ENCODE data around the gene DERA.
"Not testable (repeated sequence)": the region's sequence is repeated elsewhere in the genome, so short reads cannot be mapped to it uniquely, and the experiment has no call there.

The DERA gene

GRCh38 chr12:16016748-16017147, 105.6 kb downstream of the DERA start:
- no peak for DNase-seq

DNA sequence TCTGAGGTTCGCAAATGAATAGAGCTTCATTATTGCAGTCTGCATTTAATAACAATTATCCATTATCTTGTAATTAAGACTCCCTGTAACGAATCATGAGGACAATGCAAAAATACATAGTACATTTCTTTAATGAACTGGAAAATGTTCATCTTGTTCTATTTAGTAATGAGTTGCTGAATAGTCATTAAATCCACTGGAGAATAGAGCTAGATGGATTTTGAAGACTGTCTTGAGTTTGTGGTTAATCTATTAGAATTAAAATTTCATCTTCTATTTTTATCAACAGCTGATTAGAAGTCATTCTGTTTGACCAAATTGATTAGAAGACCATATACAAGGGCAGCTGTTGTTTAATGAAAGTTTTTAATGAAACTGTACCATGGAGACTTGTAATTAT, 107.2 kb downstream of the DERA start:
- no peak for DNase-seq

DNA sequence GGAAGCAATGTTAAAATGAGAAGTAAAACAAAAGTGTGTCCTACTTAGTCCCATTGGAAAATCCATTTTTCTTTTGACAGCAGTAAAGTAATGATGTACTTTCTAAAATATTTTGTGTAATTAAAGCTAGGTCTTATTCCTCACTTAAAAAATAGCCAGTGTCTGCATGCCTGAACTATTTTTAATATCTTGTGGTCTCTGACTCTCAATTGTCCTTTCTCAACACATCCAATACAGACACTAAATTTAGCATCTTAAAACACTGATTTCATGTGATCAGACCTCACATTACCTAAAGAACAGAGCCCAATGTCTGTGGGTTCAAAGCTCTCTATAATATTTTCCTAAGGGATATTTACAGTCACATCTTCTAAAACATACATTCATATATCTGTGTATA, 108.0 kb downstream of the DERA start:
- no peak for DNase-seq

DNA sequence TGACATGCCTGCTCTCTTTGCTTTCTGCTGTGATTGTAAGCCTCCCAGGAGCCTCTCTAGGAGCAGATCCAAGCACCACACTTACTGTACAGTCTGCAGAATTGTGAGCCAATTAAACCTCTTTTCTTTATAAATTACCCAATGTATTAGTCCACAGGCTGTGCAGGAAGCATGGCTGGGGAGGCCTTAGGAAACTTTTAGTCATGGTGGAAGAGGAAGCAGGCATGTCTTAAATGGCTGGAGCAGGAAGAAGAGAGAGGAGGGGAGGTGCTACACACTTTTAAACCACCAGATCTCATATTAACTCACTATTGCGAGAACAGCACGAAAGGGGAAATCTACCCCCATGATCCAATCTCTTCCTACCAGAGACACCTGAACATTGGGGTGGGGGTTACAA, 108.9 kb downstream of the DERA start:
- no peak for DNase-seq

GRCh38 chr12:16021026-16021425, 109.9 kb downstream of the DERA start:
- no peak for DNase-seq

DNA sequence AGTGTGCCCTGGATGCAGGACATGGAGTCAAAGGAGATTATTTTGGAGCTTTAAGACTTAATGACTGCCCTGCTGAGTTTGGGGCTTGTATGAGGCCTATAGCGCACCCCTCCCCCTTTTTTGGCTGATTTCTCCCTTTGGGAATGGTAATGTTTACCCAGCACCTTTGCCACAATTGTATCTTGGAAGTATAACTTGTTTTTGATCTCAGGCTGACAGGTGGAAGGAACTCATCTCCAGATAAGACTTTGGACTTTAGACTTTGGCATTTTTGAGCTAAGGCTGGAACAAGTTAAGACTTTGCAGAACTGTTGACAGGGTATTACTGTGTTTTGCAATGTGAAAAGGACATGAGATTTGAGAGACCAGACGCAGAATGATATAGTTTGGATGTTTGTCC, 110.5 kb downstream of the DERA start:
- no peak for DNase-seq

DNA sequence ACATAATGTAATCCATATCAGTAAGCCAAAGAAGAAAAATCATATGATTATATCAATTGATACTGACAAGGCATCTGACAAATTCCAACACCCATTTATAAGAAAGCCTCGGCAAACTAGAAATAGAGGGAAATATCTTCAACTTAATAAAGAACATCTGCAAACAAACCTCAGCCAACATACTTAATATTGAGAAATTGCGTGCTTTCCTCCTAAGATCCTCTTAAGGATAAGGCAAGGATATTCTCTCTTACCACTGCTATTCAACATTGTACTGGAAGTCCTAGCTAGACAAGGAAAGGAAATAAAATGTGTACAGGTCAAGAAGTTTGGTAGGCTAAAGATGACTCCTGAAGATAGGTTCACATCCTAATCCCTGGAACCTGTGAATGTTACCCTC, 115.9 kb downstream of the DERA start:
- no peak for DNase-seq

GRCh38 chr12:16030744-16031143, 119.6 kb downstream of the DERA start:
- DNase-seq = no peak

DNA sequence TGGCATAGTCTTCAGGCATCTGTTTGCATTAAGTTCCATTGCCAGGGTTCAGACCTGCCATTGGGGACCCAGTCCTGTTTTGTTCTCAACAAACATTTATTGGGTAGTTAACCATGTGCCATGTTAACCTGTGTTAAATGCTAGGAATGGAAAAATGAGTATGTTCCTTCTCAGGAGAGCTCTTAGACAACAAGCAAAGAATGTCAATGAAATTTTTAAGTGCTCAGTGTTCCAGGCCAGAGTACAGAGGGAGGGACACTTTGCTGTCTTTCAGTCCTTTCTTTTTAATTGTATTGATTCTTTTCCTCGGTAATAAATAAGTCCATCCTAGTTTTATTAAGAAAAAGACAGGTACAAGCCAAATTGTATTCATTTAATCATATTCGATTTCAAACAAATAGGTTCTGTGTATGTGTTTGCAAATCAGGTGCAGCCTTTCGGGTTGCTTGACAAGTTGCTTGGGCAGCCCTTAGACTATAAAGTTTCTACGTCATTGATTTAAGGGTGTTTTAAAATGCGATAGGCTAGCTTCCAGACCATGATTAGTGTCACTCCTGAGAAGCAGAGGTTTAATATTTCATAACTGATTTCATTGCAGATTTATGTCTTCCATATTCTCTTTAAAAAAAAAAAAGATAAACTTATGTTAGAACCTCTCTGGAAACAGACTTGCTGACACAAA, 123.1 kb downstream of the DERA start:
- no peak for DNase-seq

- no peak for DNase-seq
These were observed 124.9 kb downstream of the DERA start for GRCh38 chr12:16036073-16036472.

DNA sequence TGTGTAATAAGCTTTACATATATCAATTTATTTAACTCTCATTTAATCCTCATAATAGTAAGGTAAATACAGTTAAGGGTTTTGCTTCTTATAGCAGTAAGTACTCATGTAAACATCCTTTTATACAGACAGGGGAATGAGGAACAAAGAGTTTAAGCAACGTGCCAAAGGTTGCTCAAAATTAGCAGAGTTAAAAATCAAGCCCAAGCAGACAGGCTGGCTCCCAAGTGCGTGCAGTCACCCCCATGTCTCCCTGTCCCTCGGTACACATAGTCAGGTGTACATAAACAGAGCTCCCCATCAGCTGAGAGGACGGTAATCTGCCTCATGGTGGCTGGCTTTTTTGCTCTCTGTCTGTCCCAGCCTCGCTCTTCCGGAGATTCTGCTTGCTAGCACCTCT, 126.4 kb downstream of the DERA start:
- DNase-seq = no peak

GRCh38 chr12:16043480-16043879, 132.3 kb downstream of the DERA start:
- no peak for DNase-seq

DNA sequence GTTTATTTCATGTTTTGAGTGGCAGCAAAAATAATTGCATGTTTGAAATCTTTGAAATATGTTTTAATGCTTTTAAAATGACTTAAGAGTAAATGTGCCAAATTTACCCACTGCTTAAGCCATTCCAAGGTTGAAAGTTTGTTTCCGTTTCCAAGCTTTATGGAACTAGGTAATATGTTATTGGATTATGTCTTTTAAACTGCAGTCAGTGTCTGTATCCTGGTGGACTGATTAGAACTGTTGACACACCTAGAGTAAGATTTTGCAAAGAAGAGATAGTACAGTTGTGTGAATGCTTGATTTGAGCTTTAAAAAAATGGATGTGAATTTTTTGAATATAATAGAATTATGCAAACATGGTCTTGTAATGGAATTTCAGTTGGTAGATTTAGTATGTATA, 135.1 kb downstream of the DERA start:
- DNase-seq = no peak

GRCh38 chr12:16048511-16048910, 137.4 kb downstream of the DERA start:
- DNase-seq = no peak

- no peak for DNase-seq
These were observed 145.8 kb downstream of the DERA start for GRCh38 chr12:16056910-16057309.

GRCh38 chr12:16057351-16057751, 146.2 kb downstream of the DERA start:
- DNase-seq = not testable (repeated sequence)

DNA sequence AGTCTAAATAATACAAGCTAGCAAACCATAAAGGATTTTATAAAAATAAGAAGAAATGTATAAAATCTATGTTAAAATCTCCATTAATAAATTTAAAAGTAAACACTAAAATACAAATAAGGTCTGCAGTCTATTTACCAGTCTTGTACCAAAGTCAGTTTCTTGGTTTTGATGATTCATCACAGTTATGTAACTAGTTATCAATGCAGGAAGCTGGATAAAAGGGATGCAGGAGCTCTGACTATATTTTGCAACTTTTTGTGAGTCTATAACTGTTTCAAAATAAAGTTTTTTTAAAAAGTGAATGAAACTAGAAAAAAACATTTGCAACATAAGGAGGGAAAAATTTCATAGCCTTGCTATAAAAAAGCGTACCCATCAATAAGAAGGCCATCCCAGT, 151.5 kb downstream of the DERA start:
- DNase-seq = no peak

GRCh38 chr12:16063726-16064125, 152.6 kb downstream of the DERA start:
- no peak for DNase-seq

GRCh38 chr12:16070113-16070512, 159.0 kb downstream of the DERA start:
- DNase-seq = no peak

- DNase-seq = no peak
These were observed 161.5 kb downstream of the DERA start for GRCh38 chr12:16072678-16073077.

GRCh38 chr12:16074894-16075293, 163.8 kb downstream of the DERA start:
- no peak for DNase-seq

DNA sequence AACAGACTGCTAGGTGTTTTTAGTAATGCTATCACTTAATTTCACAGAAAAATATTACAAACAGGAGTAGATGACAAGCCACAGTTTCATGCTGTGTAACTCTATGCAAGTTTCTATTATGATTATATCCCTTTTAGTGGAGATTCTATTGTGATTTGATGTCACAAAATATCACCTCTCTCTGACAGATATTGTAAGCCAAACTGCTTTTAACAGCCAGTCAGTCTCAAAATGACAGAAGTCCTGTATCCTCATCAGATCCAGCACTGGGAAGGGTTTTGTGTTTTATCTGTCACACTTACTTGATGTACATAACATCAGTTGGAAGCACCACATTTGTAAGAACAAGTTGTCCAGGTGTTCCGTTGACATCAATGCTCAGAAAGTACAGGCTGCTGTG, 164.8 kb downstream of the DERA start:
- DNase-seq = no peak

GRCh38 chr12:16076557-16076956, 165.4 kb downstream of the DERA start:
- DNase-seq = no peak

DNA sequence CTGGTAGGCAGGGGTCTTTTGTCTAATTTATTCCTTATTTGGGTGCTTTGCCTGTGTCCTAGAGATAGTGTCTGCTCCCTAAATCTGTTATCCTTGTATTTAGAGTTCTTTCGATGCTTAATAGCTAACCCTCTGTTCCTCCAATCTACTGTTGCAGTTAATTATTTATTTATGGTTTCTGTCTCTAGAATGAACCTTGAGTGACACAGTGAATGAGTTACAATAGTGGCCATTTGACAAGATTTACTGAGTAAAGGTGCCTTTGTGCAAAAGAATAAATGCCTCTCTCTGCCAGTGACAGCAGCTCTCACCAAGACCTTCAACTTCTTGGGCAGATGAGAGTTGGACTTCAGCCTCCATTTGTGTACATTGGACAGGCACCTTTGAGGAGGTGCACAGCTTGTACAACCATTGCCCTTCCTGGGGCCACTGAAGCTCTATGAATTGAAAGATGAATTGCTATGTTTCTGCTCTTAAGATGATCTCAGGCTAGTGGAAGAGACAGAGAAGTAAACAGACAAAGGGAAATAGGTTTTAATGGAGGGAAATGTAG, 165.9 kb downstream of the DERA start:
- no peak for DNase-seq

DNA sequence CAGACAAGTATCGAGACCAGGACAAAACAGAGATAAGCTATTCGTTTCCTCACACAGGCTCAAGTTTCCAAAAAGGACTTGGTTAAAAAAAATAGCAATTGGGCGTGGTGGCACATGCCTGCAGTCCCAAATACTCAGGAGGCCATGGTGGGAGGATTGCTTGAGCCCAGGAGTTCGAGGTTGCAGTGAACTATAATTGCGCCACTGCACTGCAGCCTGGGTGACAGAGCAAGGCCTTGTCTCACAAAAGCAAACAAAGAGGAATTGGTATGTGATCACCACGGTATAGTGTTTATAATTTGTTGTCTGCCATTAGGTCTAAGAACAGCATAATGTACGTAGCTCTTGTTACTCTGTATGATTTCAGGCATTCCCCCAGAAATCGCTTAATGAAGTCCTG, 175.3 kb downstream of the DERA start:
- DNase-seq = no peak

Measured in islet precursor cell (in vitro differentiated cells).